Erythroblast (primary cell): ENCODE measurements around the gene PRICKLE4.

Experiments used
- GATA1 ChIP-seq: IDR thresholded peaks from 2 replicates; pipeline ENCODE4 v1.6.1; 2011; ENCODE audit warnings: low read depth, mild to moderate bottlenecking, control low read depth, low read length, moderate library complexity
- POLR2A ChIP-seq: IDR thresholded peaks from 2 replicates; pipeline ENCODE4 v1.6.1; 2011; ENCODE audit warnings: mild to moderate bottlenecking, low read length

DNA sequence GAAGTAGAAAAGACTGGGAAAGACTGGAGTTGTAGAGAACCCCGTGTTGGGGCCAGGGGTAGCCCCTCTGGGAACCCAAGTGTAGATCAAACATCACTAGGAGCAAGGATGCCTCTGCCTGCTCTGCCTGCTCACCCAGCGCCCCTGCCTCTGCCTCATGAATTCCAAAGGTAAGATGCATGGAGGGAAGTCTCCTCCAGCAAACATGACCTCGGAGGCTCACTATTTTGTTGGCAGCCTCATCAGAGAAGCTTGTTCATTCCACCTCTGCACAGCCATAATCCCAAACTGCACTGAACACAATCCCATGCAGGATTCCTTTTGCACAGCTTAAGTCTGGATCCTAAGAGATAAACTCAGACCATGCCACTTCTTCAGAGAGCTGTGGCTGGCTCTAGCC is 5.7 kb upstream of the PRICKLE4 start:
- TF ChIP-seq POLR2A: no peak
- no peak for TF ChIP-seq GATA1
